C4-2B (cell line): ENCODE measurements around the gene FNDC1.

Experiments
- H3K27ac ChIP-seq: fragments of 450-650 bp; 2 replicates; pipeline ENCODE4 v1.5.1; 2017
- ZFX ChIP-seq: fragments of 450-650 bp; IDR thresholded peaks from 2 replicates; pipeline ENCODE4 v1.6.1; 2017
- TF ChIP-seq, protein P1 (sequence below): fragments of 450-650 bp; conservative IDR thresholded peaks from 2 replicates; pipeline ENCODE4 v1.5.1; 2017; ENCODE audit warnings: mild to moderate bottlenecking

The FNDC1 gene

DNA sequence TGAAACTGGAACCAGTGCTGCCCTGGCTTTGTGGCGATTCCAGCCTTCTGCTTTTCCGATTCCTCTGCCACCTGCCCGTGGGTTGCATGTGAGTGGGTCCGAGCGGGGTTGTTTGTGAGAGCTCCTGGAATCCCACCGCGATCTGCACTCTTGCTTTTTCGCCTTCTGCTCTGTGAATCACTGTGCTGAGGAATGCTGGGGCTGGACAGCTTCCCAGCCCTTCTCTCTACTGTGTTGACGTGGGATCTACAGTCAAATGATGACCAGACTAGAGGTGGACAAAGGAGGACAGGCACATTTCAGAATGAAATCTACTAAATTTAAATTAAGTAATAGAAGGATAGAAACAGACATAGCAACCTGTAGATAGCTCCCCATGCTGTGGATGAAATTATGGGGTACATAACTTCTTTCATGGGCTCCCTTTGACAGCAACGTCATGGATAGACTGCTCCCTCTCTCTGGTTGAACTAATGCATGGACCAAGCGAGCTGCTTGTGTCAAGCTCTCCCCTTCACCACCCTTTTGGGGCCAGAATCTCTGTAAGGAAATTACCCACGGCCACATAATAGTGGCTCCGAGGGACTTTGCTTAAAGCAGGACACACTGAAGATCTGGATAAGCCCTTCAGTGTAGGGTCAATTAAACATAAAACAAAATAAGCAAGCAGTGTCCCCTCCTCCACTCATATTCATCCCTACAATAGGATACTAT lies 2.0 kb downstream of the FNDC1 start:
- H3K27ac ChIP-seq: no peak overlapping the region
- TF ChIP-seq, protein P1, sequence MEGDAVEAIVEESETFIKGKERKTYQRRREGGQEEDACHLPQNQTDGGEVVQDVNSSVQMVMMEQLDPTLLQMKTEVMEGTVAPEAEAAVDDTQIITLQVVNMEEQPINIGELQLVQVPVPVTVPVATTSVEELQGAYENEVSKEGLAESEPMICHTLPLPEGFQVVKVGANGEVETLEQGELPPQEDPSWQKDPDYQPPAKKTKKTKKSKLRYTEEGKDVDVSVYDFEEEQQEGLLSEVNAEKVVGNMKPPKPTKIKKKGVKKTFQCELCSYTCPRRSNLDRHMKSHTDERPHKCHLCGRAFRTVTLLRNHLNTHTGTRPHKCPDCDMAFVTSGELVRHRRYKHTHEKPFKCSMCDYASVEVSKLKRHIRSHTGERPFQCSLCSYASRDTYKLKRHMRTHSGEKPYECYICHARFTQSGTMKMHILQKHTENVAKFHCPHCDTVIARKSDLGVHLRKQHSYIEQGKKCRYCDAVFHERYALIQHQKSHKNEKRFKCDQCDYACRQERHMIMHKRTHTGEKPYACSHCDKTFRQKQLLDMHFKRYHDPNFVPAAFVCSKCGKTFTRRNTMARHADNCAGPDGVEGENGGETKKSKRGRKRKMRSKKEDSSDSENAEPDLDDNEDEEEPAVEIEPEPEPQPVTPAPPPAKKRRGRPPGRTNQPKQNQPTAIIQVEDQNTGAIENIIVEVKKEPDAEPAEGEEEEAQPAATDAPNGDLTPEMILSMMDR: no peak
- no peak for TF ChIP-seq ZFX

DNA sequence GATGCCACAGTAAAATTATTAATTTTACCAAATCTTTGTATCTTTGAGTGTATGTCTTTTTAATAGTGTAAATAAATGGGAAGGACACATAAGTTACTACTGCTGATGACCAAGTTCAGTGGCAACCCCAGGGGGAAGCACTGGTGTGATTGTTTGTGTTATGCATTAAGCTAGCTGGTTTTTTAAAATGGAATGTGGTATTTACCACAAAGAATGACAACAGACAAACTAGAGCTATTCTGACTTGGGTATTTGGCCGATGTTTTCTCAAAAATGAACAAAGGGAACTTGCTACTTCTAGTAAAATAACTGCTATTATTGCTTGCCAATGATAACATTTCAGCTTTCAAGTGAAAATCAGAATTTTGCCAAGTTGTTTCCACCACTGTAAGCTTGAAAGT lies 2.9 kb downstream of the FNDC1 start:
- no peak overlapping the region for H3K27ac ChIP-seq
- no peak for TF ChIP-seq ZFX
- TF ChIP-seq, protein P1: no peak

DNA sequence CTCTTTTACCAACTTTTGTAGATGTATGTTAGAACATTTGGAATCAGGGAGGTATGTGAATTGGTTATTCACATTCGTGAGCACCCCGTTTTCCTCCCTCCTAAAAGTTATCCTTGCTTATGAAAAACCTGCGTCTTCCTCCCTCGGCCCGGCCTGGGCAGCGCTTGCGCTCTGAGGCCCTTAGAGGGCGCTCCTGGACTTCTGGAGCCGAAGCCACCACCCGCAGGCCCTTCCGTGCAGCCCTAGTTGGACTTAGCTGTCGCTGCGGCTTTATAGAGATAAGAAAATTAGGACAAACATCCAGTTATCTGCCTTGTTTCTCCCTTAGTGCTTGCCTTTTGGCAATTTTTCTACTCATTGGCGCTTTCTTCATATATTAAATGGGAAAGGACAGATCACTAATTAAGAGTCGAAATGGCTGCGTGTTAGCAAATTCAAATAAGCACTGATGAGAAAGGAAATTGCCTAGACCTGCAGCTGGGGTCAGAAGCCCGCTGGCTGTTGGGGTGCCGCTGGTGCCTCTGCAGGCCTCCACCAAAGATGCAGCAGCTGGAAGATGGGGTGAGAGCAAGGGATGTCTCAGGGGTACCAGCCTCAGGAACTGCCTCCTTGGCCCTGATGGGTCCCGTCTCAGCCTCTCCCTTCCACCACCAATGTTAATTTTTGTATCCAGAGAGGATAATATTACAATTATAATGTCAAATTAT lies 5.2 kb downstream of the FNDC1 start:
- TF ChIP-seq ZFX: no peak
- TF ChIP-seq, protein P1: peak; percentile 67

DNA sequence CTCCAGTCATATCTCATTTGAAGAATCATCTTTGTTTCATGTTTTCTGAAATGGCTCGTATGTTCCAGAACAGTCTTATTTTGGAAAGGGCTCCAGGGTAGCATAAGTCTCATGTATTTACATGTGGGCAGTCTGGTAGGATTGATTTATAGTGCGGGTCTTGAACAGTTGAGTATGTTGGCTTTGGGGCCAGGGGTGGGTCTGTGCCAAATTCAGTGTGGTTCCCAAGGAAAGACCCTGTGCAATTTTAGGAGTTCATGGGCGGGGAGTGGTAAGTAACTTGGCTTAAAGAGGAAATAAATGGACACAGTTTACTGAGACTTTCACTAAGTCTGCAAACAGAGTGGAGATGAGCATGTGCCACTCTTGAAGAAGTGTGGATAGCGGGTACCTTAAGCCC lies 7.7 kb downstream of the FNDC1 start:
- H3K27ac ChIP-seq: no peak overlapping the region
- TF ChIP-seq ZFX: no peak
- TF ChIP-seq, protein P1: no peak

More for the DNA sequence above, 5.2 kb downstream of the FNDC1 start:
- no peak overlapping the region for H3K27ac ChIP-seq

DNA sequence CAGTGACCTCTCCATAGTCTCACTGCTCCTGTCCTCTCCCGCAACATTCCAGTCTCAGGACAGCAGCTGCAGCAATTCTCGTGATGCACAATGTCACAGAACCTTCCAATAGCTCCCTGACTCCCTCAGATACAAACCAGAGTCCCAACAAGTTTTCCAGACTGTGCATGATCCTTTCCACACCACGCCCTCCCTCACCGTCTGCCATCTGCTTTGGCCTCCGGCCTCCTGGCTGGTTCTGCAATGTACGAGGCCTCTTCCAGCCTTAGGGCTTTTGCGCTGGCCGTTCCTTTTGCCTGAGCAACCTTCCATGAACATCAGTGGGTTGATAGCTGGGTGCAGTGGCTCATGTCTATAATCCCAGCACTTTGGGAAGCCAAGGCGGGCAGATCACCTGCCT lies 9.6 kb downstream of the FNDC1 start:
- no peak overlapping the region for H3K27ac ChIP-seq
- TF ChIP-seq, protein P1: no peak
- no peak for TF ChIP-seq ZFX

DNA sequence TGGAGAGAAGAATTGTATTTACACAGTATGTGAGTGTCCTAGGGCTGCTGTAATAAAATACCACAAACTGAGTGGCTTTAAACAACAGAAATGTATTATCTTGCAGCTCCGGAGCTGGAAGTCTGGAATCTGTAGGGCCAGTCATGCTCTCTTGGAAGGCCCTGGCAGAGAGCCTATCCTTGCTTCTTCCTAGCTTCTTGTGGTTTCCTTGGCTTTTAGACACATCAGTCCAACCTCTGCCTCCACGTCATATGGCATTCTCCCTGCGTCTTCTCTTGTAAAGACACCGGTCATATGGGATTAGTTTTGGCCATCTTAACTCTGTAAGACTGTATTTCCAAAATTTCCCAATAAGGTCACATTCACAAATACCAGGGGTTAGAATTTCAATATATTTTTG lies 10.8 kb downstream of the FNDC1 start:
- H3K27ac ChIP-seq: no peak overlapping the region
- TF ChIP-seq ZFX: no peak
- TF ChIP-seq, protein P1: no peak

DNA sequence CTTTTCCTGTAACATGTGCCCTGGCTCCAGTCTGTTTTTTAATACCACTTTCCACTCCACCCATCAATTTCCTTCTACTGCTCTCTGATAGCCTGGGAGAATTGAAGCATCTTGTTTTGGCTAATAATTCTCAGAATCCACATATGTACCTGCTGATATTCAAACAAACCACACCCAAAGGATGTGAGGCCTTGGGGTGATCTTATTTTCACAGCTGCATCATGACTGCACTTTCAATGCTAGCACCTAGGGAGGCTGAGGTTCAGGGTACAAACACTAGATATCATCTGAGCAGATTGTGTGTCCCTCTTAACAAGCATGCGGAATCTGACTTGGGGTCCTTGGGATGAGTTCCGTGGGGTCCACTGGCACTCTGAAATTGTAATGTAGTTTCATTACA lies 12.7 kb downstream of the FNDC1 start:
- TF ChIP-seq ZFX: no peak
- TF ChIP-seq, protein P1: no peak
- H3K27ac ChIP-seq: no peak overlapping the region
